GM19099 (cell line): Measurements from ENCODE around the gene LRRC10.

Source experiments
- POLR2A ChIP-seq: IDR thresholded peaks from 3 replicates; pipeline ENCODE4 v1.6.1; 2011; ENCODE audit warnings: low read depth; ENCODE audit not compliant: insufficient read length; ENCODE audit errors: extremely low read depth

LRRC10 gene

GRCh38 chr12:69633061-69633460 lies 22.4 kb upstream of the LRRC10 start:
- no peak for TF ChIP-seq POLR2A

GRCh38 chr12:69630191-69630590 lies 19.5 kb upstream of the LRRC10 start:
- TF ChIP-seq POLR2A, result no peak

DNA sequence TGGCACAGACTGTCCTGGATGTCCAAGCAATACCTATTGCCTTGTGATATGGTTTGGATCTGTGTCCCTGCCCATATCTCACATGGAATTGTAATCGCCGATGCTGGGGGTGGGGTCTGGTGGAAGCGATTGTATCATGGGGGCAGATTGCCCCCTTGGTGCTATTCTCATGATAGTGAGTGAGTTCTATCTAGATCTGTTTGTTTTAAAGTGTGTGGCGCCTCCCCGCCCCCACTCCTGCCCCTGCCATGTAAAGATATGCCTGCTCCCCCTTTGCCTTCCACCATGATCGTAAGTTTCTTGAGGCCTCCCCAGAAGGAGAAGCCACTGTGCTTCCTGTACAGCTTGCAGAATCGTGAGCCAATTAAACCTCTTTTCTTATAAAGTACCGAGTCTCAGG lies 16.8 kb upstream of the LRRC10 start:
- TF ChIP-seq POLR2A, result no peak

- TF ChIP-seq POLR2A, result no peak
These were observed 13.3 kb upstream of the LRRC10 start for GRCh38 chr12:69623970-69624369.

DNA sequence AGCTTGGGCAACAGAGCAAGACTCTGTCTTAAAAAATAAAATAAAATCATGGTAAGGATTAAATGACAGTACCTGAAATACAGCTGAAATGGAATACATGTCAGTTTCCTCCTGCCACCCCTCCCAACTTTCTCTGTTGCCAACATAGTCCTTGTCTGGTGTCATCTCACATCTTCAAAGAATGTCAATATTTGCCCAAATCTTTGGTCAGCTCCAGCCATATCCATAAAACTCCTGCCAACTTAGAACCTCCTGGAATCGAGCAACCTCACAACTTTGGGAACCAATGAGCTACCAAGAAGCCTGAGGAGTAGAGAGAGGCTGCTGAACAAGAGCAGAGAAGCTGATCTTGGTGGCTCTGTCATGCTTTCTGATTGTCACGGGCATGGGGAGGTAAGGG lies 10.8 kb upstream of the LRRC10 start:
- no peak for TF ChIP-seq POLR2A

- TF ChIP-seq POLR2A, result no peak
These were observed 10.2 kb upstream of the LRRC10 start for GRCh38 chr12:69620921-69621320.

- no peak for TF ChIP-seq POLR2A
These were observed 9.4 kb upstream of the LRRC10 start for GRCh38 chr12:69620077-69620476.

DNA sequence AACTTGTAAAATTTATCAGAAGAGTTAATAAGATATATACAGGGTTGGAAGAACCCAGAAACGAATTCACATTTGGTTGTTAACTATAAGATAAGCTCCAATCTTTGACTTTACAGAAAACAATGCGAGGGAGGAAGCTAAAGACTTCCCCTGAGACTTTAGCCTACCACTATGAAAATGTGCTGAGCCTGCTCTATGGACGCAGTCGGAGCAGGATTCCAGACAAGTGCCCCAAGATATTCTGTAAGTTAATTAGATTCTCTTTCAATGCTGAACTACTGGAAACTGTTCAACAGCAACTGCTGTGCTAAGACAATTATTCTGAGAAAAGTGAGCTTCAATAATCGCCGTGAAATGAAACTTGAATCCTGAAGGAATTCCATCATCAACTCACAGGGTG lies 8.3 kb upstream of the LRRC10 start:
- TF ChIP-seq POLR2A, result no peak

DNA sequence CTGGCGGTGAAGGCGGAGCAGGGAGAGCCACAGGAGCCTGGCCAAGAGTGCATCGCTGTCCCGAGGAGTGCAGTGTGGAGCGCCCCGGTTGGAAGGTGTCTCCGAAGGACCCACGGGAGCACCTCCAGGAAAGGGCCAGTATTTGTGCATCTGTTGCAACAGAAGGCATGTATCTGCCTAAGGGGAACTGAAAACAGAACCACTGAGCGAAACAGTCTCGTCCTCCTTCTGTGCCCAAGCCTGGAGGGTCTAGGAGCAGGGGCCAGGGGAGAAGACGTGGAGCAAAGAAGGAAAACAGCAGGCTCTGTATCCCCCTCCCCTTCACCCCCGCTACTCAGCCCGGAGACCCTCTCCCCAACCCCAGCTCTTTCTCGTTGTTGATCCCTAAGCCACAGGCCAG lies 5.3 kb upstream of the LRRC10 start:
- no peak for TF ChIP-seq POLR2A

- TF ChIP-seq POLR2A, result no peak
These were observed 2.6 kb upstream of the LRRC10 start for GRCh38 chr12:69613351-69613750.

GRCh38 chr12:69610126-69610525 lies 581 bp downstream of the LRRC10 start:
- TF ChIP-seq POLR2A, result no peak

DNA sequence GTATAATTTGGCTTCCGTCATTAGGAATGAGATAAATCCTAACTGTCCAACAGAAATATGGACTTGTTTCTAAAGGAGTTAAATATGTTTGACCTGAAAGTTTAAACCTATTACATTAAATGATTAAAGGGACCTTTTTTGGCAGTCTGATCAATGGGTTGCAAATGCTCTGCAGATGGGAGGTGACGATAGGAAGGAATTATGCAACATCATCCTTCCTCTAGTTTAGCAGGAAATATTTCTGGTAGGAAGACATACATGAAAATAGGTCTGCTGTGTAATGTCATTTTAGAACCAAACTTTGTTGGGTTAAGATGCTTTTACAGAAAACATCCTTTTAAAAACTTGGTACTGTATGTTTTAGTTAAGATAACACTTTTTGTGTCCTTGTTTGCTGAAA lies 2.6 kb downstream of the LRRC10 start:
- no peak for TF ChIP-seq POLR2A

GRCh38 chr12:69602954-69603353 lies 7.8 kb downstream of the LRRC10 start:
- TF ChIP-seq POLR2A, result no peak

DNA sequence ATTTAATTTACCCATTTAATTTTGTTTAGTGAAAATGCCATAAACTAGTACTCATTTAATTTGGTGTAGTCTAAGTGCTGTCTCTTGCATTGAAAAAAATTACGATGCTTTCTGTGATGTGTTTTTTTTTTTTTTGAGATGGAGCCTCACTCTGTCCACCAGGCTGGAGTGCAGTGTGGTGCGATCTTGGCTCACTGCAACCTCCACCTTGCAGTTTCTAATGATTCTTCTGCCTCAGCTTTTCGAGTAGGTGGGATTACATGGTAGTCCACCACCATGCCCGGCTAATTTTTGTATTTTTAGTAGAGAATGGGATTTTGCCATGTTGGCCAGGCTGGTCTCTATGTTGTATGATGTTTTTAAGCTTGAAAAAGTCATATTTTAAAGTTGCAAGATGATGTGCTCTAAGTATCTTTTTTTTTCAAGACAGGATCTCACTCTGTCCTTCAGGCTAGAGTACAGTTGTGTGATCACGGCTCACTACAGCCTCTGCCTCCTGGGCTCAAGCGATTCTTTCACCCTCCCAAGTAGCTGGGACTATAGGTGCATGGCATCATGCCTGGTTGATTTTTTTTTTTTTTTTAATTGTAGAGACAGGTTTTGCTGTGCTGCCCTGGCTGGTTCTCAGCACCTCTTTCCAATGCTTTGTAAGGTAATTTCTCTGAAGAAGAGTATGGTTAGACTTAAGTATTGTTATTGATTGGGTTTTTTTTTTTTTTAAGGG lies 8.6 kb downstream of the LRRC10 start:
- no peak for TF ChIP-seq POLR2A

DNA sequence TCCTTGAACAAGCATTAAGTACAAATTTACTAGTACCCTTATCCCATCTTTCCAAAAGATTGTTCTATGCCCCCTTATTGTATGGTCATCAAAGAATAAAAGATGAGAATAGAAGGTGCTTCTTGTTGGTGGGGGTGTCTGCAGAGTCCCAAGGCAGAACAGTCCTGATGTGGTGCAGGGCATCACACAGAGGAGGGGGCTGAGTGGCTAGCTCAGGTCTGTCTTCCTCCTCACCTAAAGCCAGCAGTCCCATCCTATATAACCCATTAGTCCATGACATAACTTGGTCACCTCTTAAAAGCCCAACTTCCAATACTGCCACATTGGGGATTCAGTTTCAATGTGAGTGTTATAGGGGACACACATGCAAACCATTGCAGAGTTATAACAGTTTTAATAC lies 9.9 kb downstream of the LRRC10 start:
- no peak for TF ChIP-seq POLR2A

GRCh38 chr12:69598174-69598753 lies 12.4 kb downstream of the LRRC10 start:
- no peak for TF ChIP-seq POLR2A

- no peak for TF ChIP-seq POLR2A
These were observed 15.0 kb downstream of the LRRC10 start for GRCh38 chr12:69595689-69596088.
